NCI-H146 (cell line): ENCODE measurements around the gene GOLGA6D.
"Not testable (repeated sequence)": the region's sequence is repeated elsewhere in the genome, so short reads cannot be mapped to it uniquely, and the experiment has no call there.

Experiments used
- DNase-seq: peaks from one replicate; lab custom pipeline; 2025; lab: John Stamatoyannopoulos, UW

GOLGA6D gene

GRCh38 chr15:75333654-75334419, 51.2 kb downstream of the GOLGA6D start:
- not testable (repeated sequence) for DNase-seq

- DNase-seq = no peak
Observed at GRCh38 chr15:75335313-75335704, 52.7 kb downstream of the GOLGA6D start.

GRCh38 chr15:75335705-75336355, 53.2 kb downstream of the GOLGA6D start, which contains the start of gene COMMD4:
Gene COMMD4 (plus strand): TSS chr15:75336063. CDS start chr15:75336090, 27 bp downstream.
- DNase-seq = peak; percentile 93

GRCh38 chr15:75338661-75339240, 56.1 kb downstream of the GOLGA6D start:
- no peak for DNase-seq

GRCh38 chr15:75339531-75340240, 57.1 kb downstream of the GOLGA6D start:
- no peak for DNase-seq

- DNase-seq = no peak
Observed at GRCh38 chr15:75342221-75342620, 59.6 kb downstream of the GOLGA6D start.

GRCh38 chr15:75343953-75344352, 61.3 kb downstream of the GOLGA6D start:
- DNase-seq = not testable (repeated sequence)
